Erythroblast (primary cell): ENCODE results near the gene ANKAR.

Experiments
- GATA1 ChIP-seq: IDR thresholded peaks from 2 replicates; pipeline ENCODE4 v1.6.1; 2011; ENCODE audit warnings: low read depth, mild to moderate bottlenecking, control low read depth, low read length, moderate library complexity
- POLR2A ChIP-seq: IDR thresholded peaks from 2 replicates; pipeline ENCODE4 v1.6.1; 2011; ENCODE audit warnings: mild to moderate bottlenecking, low read length

GRCh38 chr2:189702071-189702470 is 27.6 kb downstream of the ANKAR start:
- no peak for TF ChIP-seq POLR2A
- no peak for TF ChIP-seq GATA1
